NCI-H460 (cell line): ENCODE results near the gene UBE2U. TPM values are rescaled to one million over a fixed set of nuclear protein-coding genes. Genes with fewer than 3 reads are reported as not detected.
"Not testable (repeated sequence)": the region's sequence is repeated elsewhere in the genome, so short reads cannot be mapped to it uniquely, and the experiment has no call there.

Experiments used
- DNase-seq: peaks from one replicate; pipeline ENCODE4 v3.0.0-alpha.2; 2016; ENCODE audit warnings: low read depth; ENCODE audit errors: extremely low read depth
- total RNA-seq: library from RNA; depleted of rRNA; stranded (reverse); fragments of >200 nt; shearing (Covaris generic); gene quantifications from 2 replicates; pipeline ENCODE4 v1.2.3, GENCODE V29; 2014

UBE2U gene
- total RNA-seq, 1 experiment from 2014 or later = not detected

DNA sequence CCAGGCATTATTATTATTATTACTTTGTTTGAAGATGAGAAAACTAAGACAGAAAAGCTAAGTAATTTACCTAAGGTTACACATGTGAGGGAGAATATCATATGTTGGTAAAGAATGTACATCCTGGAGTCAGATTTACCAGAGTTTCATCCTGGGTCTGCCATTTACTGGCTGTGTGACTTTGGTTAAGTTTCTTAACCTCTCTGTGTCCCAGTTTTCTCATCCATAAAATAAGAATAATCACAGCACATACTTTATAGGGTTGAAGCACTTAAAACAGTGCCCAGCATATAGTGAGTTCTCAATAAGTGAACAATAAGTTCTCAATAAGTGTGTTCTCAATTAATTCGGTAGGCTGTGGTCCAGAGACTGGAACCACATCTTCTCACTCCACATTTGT is 32.5 kb downstream of the UBE2U start:
- DNase-seq = no peak

- no peak for DNase-seq
Observed at GRCh38 chr1:64236541-64236954, 33.1 kb downstream of the UBE2U start.

DNA sequence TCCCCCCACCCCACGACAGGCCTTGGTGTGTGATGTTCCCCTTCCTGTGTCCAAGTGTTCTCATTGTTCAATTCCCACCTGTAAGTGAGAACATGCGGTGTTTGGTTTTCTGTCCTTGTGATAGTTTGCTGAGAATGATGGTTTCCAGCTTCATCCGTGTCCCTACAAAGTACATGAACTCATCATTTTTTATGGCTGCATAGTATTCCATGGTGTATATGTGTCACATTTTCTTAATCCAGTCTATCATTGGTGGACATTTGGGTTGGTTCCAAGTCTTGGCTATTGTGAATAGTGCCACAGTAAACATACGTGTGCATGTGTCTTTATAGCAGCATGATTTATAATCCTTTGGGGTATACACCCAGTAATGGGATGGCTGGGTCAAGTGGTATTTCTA is 36.1 kb downstream of the UBE2U start:
- DNase-seq = not testable (repeated sequence)

DNA sequence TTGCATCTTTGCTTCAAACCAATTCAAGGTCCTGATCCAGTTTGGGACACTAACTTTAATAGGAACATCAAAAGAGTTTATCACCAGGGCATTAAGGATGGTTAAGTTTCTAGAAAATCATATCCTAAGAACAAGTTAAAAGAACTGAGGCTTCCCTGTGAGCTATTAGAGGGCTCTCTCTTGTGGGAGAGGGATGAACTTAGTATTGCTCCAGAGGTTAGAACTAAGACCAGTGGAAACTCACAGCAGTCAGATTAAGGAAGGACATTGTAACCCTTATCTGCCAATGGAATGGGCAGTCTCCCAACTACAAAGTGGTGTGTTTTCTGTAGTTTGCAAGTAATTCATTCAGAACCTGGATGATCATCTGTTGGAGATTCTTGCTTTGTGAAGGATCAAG is 36.8 kb downstream of the UBE2U start:
- no peak for DNase-seq

GRCh38 chr1:64241069-64241468 is 37.6 kb downstream of the UBE2U start:
- DNase-seq = no peak

DNA sequence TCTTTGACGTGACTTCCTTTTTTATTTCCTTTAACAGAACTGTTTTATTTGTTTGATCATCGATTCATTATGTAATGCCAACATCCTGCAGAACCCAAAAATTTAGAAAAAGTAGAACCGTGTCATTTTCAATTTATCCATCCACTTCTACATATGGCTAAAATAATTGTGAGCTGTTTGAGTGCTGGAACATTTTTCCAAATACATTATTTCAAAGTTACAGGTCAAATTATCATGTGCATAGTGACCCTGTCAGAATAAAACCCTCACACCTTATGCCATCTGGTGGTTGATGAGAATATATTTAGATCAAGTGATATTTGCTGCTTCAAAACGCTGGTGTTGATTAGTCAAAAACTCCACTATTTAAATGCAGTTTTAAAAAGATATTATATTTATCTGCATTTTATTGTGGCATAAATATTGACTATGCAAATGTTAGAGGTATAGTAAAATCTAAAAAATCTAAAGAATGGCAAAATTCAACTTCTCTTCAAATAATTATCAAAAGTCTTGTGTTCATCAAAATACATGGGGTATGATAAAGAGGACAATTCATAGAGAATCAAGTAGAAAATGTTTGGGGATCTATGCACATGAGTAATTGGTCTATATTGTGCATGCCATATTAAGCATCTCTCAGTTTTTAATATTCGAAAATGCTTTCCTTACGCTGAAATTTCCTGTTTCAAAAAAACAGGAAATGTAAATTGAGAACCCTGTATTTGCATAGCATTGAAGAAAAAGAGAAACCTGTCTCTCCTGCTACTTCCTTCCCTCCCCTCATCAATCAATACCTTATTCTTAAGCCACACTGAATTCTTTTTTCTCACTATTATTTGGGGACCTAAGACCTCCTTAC is 39.7 kb downstream of the UBE2U start:
- DNase-seq = peak; percentile 53

- DNase-seq = no peak
Observed at GRCh38 chr1:64243757-64244080, 40.3 kb downstream of the UBE2U start.

DNA sequence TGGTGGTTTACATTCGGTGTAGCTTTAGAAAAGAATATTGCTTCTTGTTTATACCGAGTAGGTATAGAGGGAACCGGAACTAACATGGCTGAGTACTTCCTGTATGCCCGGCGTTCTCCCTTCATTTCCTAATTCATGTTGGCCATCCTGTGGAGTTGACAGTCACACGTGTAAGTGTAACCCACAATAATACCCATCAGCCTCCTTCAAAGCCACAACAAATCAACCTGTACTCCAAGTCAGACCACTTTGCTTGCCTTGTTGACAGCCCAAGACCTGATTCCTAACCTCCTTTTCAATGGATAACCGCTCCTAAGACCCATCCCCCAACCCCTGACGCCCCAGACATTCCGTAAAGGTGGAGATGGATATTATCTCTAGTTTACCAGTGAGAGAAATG is 42.1 kb downstream of the UBE2U start:
- DNase-seq = no peak

- peak; percentile 49 for DNase-seq
Observed at GRCh38 chr1:64246294-64246917, 43.0 kb downstream of the UBE2U start.

- DNase-seq = no peak
Observed at GRCh38 chr1:64248065-64248464, 44.6 kb downstream of the UBE2U start.

DNA sequence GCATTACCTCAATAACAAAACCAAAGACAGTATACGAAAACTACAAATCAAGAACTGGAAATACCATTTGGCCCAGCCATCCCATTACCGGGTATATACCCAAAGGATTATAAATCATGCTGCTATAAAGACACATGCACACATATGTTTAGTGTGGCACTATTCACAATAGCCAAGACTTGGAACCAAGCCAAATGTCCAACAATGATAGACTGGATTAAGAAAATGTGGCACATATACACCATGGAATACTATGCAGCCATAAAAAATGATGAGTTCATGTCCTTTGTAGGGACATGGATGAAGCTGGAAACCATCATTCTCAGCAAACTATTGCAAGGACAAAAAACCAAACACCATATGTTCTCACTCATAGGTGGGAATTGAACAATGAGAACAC is 47.0 kb downstream of the UBE2U start:
- DNase-seq = not testable (repeated sequence)

- no peak for DNase-seq
Observed at GRCh38 chr1:64251971-64252370, 48.5 kb downstream of the UBE2U start.

GRCh38 chr1:64257233-64257632 is 53.8 kb downstream of the UBE2U start:
- not testable (repeated sequence) for DNase-seq

DNA sequence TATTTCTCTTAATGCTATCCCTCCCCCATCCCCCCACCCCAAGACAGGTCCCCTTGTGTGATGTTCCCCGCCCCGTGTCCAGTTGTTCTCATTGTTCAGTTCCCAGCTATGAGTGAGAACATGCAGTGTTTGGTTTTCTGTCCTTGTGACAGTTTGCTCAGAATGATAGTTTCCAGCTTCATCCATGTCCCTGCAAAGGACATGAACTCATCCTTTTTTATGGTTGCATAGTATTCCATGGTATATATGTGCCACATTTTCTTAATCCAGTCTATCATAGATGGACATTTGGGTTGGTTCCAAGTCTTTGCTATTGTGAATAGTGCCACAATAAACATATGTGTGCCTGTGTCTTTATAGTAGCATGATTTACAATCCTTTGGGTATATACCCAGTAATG is 55.0 kb downstream of the UBE2U start:
- not testable (repeated sequence) for DNase-seq

GRCh38 chr1:64263335-64263734 is 59.9 kb downstream of the UBE2U start:
- no peak for DNase-seq

DNA sequence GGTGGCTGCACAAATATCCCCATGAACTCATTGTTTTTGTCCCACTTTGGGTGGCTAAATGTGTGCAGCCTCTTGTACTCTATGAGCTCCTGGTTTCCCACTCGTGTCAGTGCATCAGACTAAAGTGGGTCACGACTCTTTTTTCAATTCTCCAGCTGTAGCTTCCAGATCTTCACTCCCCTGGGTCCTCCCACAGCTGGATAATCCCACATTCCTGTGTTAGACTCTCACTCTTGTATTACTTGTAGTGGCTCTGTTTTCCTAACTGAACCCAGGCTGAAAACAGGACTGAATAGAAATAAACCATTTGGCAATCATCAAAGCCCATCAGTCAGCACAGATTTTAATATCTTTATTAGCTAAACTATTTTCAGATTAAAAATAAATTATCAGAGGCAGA is 60.4 kb downstream of the UBE2U start:
- no peak for DNase-seq

DNA sequence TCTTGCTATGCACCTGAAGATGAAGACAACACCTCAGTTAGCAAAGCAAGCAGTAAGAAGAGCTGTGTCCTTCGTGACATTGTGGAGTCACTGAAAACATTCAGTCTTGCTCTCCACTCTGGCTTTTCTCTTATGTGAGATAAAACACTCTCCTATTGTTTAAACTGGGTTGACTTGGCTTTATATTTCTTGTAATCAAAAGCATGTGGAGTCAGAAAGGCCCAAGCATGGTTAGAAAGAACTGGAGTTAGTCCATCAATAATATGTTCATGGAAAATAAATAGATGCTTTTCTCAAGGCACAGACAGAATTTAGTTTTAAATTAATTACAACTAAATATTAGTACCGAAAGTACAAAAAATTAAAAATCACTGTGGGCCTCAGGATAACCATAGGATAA is 61.7 kb downstream of the UBE2U start:
- no peak for DNase-seq

- no peak for DNase-seq
Observed at GRCh38 chr1:64266991-64267390, 63.6 kb downstream of the UBE2U start.

DNA sequence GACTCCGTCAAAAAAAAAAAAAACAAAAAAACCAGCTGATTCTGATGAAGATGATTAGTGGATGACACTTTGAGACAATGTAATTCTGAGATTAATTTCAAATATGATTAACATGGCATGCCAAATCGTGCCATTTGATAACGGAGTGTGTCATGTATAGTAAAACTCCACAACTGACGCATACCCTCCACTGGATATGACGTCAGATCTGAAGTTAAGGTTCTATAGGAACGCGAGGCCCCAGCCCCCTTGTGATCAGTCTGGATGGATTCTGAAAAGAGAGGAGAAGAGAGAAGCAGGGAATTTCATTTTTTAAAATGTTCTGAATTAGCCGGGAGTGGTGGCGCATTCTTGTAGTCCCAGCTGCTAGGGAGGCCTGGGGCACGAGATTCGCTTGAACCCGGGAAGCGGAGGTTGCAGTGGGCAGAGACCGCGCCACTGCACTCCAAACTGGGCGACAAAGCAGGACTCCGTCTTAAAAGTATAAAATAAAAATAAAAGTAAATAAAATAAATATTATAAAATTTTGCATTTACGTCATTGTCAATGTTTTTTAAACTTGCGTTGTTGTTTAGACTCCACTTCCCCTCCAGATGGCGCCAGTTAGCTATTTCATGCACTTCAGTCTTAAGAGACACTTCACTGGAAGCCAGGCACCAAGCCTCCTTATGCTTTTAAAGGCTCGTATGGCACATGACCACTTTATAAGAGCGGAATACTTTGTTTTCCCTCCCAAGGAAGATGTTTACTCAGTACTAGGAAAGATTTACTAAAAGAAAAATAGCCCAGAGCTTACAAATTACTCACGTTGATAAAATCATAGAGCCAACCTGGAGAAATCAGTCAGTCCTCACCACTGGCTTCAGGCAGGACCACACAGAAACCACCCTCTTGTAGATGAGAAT is 65.5 kb downstream of the UBE2U start:
- DNase-seq = peak; percentile 74

DNA sequence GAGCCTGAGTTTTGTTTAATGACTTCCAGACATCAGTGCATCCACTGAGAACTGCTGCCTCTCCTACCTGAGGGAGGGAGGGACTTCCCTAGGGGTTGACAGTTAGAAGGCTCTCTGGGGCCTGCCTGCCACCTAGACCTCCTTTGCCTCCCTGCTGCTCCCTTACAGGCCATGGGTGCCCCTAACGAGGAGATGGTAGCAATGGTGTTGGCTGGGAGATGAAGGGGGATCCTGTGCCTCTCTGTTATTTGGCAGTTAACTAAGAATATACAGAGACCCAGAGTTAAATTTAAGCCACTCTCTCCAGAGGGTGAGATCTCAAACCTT is 66.1 kb downstream of the UBE2U start:
- DNase-seq = no peak

- DNase-seq = no peak
Observed at GRCh38 chr1:64280001-64280400, 76.6 kb downstream of the UBE2U start.
